ENCODE results near the gene SLC25A29.
"Not testable (repeated sequence)": the region's sequence is repeated elsewhere in the genome, so short reads cannot be mapped to it uniquely, and the experiment has no call there.

The SLC25A29 gene
- total RNA-seq = 20.6 to 63.7 reads per million in 2 donors

- DNase-seq = peak; percentile 73
Measured at GRCh38 chr14:100306101-100306997, at the start of gene SLC25A29. Gene SLC25A29, minus strand, starts transcription at chr14:100306444. Its CDS starts 212 bp downstream, at chr14:100306232.

- no peak for DNase-seq
Measured at GRCh38 chr14:100350986-100351385, 44.7 kb upstream of the SLC25A29 start.

- no peak for DNase-seq
Measured at GRCh38 chr14:100350276-100350926, 44.2 kb upstream of the SLC25A29 start.

DNA sequence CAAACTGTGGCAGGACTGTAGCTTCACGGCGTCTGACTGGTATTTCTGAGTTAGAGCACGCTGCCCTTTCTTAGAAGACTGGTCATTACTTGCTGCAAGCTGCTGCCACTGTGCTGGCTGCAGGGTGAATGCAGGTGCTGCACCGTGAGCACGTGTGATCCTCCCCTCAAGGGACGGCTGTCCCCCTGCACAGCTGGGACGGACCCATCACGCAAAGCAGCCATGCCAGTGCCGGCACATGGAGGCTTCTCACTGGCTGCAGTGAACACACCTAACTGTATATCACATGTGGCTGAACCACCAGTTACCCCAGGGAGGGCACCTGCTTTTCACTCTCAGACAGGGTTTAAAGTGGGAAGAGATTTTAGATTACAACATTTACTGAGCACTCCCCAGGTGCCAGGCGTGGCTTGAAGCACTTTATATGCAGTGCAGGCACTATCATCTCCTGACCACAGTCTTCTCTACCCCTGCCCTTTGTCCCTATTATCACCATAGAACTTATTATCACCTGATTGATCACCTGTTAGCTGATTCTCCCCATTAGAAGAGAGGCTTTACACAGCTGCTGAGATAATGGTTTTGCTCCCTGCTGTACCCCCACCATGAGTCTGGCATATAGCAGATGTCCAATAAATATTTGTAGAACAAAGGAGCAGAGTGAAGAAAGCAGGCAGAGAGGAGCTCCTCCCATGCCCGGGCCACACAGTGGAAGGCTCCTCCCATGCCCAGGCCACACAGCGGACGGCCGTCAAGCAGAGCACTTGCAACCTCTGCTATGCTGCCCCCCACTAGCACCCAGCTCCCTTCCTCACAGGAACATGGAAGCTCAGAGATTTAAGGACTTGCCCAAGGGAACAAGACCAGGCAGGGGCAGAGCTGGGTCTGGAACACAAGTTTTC lies 42.8 kb upstream of the SLC25A29 start:
- no peak for DNase-seq

DNA sequence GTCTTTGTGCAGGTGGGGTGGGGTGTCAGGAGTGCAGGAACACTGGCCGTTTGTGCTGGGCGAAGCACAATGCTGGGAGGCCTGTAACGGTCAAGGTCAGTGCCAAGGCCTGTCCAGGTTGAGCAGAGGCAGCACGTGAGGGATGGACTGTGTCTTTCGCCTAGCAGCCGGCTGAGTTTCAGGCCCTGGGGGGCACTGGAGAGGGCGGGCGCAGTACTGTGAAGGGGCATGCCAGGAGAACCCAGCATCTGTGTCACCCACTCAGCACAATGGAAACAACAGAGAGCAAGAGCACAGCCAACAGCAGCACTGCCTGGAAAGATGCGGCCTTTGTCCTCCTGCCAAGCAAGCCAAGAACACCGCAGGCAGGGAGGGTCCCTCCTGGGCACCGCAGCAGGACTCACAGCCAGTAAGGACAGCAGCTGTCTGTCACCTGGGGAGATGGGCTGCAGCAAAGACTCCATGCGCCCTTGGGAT lies 42.0 kb upstream of the SLC25A29 start:
- no peak for DNase-seq

GRCh38 chr14:100346306-100347091 lies 40.3 kb upstream of the SLC25A29 start:
- DNase-seq = no peak

DNA sequence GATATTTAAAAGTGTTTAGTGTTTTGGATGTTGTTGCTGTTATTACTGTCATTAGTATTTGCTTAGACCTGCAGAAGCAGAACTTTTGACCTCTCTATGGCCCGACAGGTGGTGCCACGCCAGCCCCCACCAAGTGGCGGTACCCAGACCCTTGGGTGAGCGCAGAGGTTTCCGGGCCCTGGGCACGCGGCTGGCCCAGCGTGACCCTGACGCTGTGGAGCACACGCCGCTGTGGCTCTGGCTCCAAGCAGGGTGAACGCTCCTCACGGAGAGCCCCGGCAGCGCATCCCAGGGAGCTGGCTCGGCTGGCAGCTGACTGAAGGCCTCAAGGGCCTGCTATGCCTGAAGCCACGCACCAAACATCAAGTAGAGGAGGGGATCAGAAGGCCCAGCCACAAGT lies 39.5 kb upstream of the SLC25A29 start:
- DNase-seq = no peak

- DNase-seq = not testable (repeated sequence)
Measured at GRCh38 chr14:100344657-100345056, 38.4 kb upstream of the SLC25A29 start.

GRCh38 chr14:100342826-100343225 lies 36.6 kb upstream of the SLC25A29 start:
- DNase-seq = not testable (repeated sequence)

GRCh38 chr14:100342195-100342594 lies 36.0 kb upstream of the SLC25A29 start:
- no peak for DNase-seq

DNA sequence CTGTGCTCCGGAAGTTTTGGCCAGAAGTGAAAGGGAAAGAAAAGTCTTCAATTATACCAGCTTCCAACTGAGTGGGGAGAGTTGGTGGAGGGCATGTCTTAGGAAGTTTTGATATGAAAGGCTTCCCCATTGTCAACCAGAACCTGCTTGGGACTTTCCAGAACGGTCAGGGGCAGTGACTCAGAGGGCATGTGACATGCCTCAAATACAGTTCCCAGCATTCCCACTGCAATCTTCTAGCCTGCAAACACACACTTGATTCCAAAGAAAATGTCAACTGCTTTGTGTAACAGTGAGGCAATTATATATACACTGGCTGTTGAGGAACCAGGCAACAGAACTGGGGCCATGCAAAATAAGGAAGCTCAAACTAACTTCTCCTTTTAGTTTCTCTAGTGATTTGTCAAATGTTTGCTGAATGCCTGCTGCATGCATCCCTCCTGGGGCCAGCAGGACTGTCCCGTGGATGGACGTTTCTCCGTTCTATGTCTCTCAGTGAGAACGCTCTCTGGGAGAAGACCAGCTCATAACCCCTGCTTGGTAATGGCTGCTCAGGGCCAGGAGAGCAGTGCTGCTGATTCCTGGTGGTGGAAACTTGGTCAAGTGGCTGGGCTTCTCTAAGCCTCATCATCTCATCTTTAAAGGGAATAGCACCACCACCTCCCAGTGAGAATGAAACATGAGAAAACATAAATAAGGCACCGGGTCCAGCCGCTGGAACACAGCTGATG lies 35.2 kb upstream of the SLC25A29 start:
- DNase-seq = no peak

DNA sequence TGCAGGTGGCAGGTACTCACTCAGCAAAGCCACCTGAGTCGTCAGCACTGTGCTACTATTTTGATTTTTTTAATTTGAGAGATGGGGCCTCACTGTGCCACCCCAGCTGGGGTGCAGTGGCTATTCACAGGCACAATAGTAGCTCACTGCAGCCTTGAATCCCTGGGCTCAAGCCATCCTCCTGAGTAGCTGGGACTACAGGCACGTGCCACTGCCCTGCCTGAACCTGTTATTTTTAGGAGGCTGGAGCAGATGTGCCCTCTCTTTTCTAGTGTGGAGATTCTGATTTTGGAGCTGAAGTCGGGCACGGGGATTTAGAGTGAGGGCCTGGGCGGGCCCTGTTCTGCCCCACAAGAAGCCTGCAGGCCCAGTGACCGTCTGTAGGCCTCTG lies 34.2 kb upstream of the SLC25A29 start:
- DNase-seq = no peak

DNA sequence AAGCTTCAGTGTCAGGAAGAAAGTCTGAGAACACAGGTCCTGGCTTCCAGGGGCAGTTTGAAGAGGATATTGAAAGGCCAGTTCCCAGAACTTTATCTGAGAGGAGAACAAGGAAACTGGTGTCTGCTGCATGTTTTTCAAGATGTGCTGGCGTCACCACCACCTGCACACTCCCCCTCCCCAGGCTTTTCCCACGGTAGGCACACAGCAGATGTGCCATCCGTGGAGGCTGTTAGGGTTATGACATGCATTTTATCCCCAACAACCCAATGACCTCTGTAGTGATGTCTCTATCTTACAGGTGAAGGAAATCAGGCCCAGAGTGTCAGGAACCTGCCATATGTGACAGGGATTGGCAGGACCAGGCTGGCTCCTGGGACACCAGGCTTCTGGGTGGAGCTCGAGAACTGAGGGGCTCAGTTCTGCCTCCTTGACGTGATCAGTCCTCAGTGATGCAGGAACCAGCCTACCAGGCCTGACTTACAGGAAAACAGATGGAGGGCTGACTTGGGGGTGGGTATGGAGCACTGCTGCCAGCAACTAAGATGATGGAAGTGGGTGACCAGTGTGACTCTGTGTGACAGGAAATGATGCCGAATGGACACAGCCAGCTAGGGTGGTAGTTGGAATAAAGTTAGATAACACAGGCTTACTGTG lies 33.6 kb upstream of the SLC25A29 start:
- no peak for DNase-seq

DNA sequence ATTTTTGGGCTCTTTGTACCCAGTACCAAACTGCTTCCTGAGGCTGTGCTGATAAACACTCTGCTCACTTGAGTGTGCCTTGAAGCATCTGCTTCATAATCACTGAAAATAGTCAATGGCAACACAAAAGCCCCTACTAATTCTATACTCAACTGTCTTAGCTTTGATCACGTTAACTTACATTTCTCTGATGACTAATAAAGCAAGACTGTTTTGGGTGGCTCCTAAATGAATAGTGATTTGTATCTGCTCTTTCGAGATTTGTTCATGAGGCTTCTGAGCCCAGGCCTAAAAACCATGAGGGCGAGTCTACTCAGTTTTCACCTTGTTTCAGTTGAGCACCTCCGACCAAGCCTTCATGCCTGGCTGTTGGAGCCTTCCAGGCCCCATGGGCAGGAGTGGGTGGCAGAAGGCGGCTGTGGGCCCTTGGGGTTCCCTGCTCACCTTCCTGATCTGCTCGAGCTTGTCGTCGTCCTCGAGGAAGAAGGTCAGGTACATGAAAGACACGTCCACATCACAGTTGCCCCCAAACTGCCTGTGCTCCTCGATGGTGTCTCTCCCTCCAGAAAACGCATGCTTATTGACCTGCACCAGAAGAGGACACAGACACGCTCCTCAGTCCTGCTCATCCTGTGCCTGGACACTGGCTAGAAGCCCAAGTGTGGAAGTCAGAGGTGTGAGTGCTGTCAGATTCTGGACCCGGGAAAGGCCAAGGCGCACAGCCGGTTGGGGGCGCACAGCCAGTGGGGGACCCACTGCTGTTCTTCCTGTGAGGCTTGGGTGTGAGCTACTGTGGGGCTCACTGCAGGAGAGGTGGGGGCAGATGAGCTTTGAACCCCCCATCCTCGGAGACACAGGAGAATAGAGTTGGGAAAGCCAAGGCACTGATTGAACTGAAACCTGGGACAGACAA lies 30.6 kb upstream of the SLC25A29 start:
- DNase-seq = no peak

GRCh38 chr14:100334904-100335303 lies 28.7 kb upstream of the SLC25A29 start:
- DNase-seq = no peak

DNA sequence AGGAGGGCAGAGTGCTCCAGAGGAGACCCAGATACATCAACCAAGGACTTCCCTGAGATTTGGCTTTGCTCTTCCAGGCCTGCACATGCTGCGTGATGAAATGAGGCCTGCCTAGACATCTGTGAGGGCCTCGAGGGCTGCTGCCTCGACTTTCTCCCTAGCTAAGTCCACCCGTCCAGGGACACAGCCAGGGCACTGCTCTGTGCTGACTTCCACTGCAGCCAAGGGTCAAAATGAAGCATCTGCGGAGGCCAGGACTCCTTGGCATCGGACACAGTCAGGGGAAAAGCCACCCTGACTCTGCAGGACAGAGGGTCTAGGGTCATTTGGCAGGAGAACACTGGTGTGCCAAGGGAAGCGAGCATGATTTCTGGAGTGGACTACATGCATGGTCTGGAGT lies 27.6 kb upstream of the SLC25A29 start:
- no peak for DNase-seq

- DNase-seq = no peak
Measured at GRCh38 chr14:100333311-100333710, 27.1 kb upstream of the SLC25A29 start.

DNA sequence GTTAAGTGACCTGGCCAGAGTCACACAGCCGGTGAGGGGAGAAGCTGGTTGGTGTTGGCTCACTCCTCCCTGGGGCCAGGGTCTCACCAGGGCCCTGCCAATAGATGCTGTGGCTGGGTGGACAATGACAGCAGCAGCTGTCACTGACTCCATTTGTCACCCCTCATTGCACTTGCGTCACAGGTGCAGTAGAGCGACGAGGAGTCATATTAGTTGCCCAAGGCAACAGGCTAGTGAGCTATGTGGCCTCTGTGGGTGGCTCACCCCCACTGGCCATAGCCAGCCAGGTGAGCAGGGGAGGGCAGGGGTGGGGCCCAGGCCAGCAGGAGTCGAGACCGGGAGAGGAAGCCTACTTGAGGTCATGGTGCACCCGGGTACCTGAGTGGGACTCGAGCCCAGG lies 26.6 kb upstream of the SLC25A29 start:
- DNase-seq = no peak

GRCh38 chr14:100332071-100332639 lies 25.9 kb upstream of the SLC25A29 start:
- DNase-seq = no peak
